Nephron progenitor cell (in vitro differentiated cells): Measurements from ENCODE around the gene ROBO4.

Source experiments
- DNase-seq: peaks from one replicate; pipeline ENCODE4 v3.0.0; 2021
- H3K27ac Mint-ChIP-seq: 2 replicates; pipeline ENCODE4 v1.8.0; 2021; ENCODE audit warnings: mild to moderate bottlenecking, moderate library complexity, mixed read lengths
- H3K27me3 Mint-ChIP-seq: 2 replicates; pipeline ENCODE4 v1.8.0; 2021; ENCODE audit warnings: mild to moderate bottlenecking, low read depth, mixed read lengths; ENCODE audit not compliant: poor library complexity
- H3K36me3 Mint-ChIP-seq: 2 replicates; pipeline ENCODE4 v1.8.0; 2021; ENCODE audit warnings: low read depth, mixed read lengths
- H3K4me1 Mint-ChIP-seq: 2 replicates; pipeline ENCODE4 v1.8.0; 2021; ENCODE audit warnings: mixed read lengths
- H3K4me3 Mint-ChIP-seq: 2 replicates; pipeline ENCODE4 v1.8.0; 2021; ENCODE audit warnings: mild to moderate bottlenecking, moderate library complexity, mixed read lengths
- H3K9me3 Mint-ChIP-seq: 2 replicates; pipeline ENCODE4 v1.8.0; 2021; ENCODE audit warnings: mild to moderate bottlenecking, moderate library complexity, mixed read lengths
- CTCF ChIP-seq: fragments of 200-600 bp; sonication (generic); IDR thresholded peaks from 2 replicates; pipeline ENCODE4 v1.5.0; 2021; ENCODE audit warnings: antibody characterized with exemption

Gene ROBO4

GRCh38 chr11:124935548-124936514 lies 38.2 kb upstream of the ROBO4 start, which contains the start of gene HEPACAM:
Gene HEPACAM (minus strand): TSS chr11:124936047. CDS start chr11:124936006, 41 bp downstream.
- no peak for DNase-seq
- Mint-ChIP-seq H3K4me3 (no peak within 1 kb of the TSS), H3K9me3 (no peaks in the 10 kb centered on the region), H3K27me3 (peaks cover 30% of the 10 kb centered on the region), H3K36me3 (no peaks in the 10 kb centered on the region), H3K27ac (peak within 1 kb of the TSS; percentile 52), H3K4me1 (peaks cover 12% of the 10 kb centered on the region)
- TF ChIP-seq CTCF = no peak

GRCh38 chr11:124934862-124935547 lies 37.3 kb upstream of the ROBO4 start:
- no peaks in the 10 kb centered on the region for H3K9me3 Mint-ChIP-seq
- peaks cover 30% of the 10 kb centered on the region for H3K27me3 Mint-ChIP-seq
- no peak for TF ChIP-seq CTCF
- H3K4me3 Mint-ChIP-seq = no peak overlapping the region
- H3K36me3 Mint-ChIP-seq = no peaks in the 10 kb centered on the region
- H3K4me1 Mint-ChIP-seq = peaks cover 12% of the 10 kb centered on the region
- H3K27ac Mint-ChIP-seq = no peak overlapping the region
- no peak for DNase-seq

- no peak for TF ChIP-seq CTCF
- no peak overlapping the region for H3K27ac Mint-ChIP-seq
- H3K4me3 Mint-ChIP-seq = no peak overlapping the region
- peaks cover 23% of the 10 kb centered on the region for H3K27me3 Mint-ChIP-seq
- H3K9me3 Mint-ChIP-seq = no peaks in the 10 kb centered on the region
- no peak for DNase-seq
- H3K36me3 Mint-ChIP-seq = no peaks in the 10 kb centered on the region
- peaks cover 3% of the 10 kb centered on the region for H3K4me1 Mint-ChIP-seq
Observed at GRCh38 chr11:124930799-124931198, 33.1 kb upstream of the ROBO4 start.

GRCh38 chr11:124928942-124929665 lies 31.4 kb upstream of the ROBO4 start:
- Mint-ChIP-seq H3K9me3 (no peaks in the 10 kb centered on the region), H3K36me3 (no peaks in the 10 kb centered on the region), H3K27me3 (peaks cover 25% of the 10 kb centered on the region), H3K4me1 (no peaks in the 10 kb centered on the region), H3K27ac (no peak overlapping the region), H3K4me3 (no peak overlapping the region)
- TF ChIP-seq CTCF = no peak
- DNase-seq = no peak

- DNase-seq = no peak
- peaks cover 3% of the 10 kb centered on the region for H3K4me1 Mint-ChIP-seq
- no peak overlapping the region for H3K27ac Mint-ChIP-seq
- peaks cover 5% of the 10 kb centered on the region for H3K9me3 Mint-ChIP-seq
- H3K4me3 Mint-ChIP-seq = no peak overlapping the region
- peaks cover 47% of the 10 kb centered on the region for H3K27me3 Mint-ChIP-seq
- TF ChIP-seq CTCF = no peak
- no peaks in the 10 kb centered on the region for H3K36me3 Mint-ChIP-seq
Observed at GRCh38 chr11:124923296-124923695, 25.6 kb upstream of the ROBO4 start.
